SKM-1 (cell line): ENCODE measurements around the gene NDUFV3.
"Not testable (repeated sequence)": the region's sequence is repeated elsewhere in the genome, so short reads cannot be mapped to it uniquely, and the experiment has no call there.

Experiments used
- DNase-seq: peaks from one replicate; lab custom pipeline; 2025; ENCODE audit not compliant: unreplicated experiment; lab: John Stamatoyannopoulos, UW

Gene NDUFV3

GRCh38 chr21:42855937-42856335 is 37.2 kb upstream of the NDUFV3 start:
- DNase-seq: no peak

DNA sequence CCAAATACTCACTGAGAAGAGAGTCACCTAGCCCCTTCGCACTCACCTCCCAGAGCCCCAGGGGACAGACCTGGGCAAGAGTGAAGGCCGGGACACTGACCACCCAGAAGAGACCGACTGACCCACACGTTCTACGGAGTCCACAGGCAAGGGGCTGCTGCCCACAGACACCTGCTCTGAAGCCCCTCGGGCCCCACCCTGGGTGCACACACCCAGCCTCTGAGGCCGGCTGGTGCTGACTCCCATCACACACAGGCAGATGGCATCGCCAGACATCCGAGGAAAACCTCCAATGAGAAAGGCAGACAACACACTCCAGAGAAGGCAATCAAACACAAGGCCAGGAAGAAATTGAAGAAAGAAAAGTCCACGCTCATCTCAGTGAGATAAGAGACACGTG is 35.9 kb upstream of the NDUFV3 start:
- DNase-seq: no peak

DNA sequence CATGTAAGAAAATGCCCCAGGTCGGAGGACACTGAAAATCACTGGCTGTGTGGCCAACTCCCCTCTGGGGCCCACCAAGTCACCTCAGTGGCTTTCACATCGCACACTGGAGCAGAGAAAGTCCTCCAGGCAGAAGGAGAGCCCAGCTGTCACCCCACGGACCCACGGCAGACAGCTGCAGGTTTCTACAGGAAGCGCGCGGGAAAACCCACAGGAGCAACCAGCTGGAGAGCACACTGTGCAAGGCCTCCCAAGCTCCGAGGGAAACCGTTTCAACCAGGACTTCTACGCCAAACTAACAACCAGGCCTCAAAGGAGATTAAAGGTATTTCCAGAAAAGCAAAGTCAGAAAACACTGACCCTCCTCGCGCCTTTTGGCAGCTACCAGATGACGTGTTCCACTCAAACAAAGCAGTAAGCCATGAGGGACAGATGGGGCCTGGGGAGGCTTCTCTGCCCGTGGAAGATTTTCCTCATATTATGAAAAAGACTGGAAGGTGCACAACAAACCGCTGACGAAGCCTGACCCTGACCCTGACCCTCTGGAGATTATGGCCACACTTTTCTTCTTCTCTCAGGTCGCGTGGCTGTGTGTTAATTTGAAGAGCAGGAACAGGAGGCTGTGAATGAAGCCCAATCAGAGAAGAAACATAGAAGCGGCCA is 34.8 kb upstream of the NDUFV3 start:
- no peak for DNase-seq

DNA sequence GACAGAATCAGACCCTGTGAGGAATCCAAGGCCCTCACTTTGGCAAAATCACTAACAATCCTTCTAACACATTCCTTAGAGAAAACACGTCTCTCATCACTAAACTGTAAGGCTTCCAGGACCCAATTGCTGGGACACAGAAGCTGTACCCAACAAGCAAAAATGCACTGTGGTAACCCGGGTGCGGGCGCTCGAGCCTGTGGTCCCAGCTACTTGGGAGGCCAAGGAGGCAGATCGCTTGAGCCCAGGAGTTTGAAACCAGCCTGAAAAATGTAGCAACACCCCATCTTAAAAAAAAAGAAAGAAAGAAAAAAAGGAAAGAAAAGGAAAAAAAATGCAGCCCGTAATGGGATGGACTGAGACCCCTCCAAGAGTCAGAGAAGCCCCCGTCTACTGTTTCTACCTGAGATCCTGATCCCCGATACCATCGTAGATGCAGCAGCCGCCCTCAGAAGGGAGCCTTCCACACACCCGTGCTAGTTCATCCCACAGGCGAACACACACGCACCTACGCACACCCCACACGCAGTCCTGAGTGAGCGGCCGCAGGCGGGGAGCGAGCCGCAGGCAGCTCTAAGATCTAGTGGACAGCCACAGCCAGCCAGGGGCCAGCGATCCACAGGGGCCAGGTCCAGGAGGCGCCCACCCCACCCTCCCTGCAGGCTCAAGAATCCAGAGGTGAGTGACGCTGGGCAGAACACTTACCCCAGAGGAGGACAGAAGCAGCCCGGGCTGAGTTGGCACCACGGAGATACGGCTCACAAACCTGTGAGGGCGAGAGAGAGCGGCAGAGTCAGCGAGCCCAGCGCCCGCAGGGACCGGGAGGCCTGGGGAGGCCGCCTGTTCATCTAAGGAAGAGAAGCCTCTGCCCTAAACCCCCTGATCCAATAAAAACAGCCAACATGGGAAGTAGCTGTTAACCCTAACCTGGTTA is 33.9 kb upstream of the NDUFV3 start:
- no peak for DNase-seq

DNA sequence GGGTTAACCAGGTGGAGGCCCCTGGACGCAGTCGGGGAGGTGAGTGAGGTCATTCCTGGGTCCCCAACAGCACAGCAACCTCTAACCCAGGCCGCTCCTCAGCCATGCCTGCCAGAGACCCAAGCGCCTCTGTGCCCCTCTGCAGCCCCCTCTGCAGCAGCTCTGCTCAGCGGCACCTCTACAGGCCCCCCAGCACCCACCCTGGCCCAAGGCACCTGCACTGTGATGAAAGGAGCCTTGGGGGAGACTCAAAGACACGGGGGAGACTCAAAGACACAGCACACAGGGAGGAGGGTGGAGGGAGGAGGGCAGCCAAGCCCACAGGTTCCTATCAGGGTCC is 33.2 kb upstream of the NDUFV3 start:
- DNase-seq: no peak

DNA sequence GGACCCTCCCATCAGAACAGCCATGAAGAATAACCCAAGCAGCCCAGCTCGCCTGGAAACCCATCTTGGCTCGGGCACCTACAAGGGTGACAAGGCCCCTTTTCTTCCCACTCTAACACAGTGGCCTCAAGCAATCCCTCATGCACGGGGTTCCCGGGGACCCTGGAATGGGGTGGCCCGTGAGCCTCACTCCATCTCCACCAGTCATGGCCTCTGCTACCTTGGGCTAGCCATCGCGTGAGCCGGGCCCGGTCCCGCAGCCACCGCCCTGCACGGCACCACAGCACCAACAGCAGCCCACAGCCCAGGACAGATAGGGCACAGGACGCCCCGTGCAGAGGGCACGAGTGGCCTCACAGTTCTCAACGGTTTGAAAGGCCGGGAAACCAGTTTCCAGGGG is 32.8 kb upstream of the NDUFV3 start:
- no peak for DNase-seq

DNA sequence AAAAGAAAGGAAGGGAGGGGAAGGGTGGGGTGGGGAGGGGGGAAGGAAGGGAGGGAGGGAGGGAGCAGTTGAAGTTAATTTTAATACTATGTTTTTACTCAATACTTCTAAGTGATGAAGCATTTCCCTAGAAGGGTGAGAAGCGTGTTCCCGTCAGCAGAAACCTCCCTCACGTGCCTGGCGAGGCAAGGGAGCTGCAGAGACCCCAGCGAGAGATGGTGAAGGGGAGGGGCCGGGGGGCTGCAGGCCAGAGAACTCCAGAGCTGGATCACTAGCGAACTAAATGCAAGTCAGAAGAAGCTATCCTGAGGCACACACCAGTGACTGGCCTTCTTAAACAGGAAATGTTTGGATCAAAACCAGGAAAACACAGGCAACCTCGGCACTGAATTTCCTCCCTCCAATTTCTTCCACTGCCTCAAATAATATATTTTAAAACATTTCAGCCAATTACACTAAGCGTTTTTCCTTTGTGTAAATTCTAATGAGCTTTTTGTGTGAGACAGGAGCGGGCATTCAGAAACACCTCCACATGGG is 31.7 kb upstream of the NDUFV3 start:
- DNase-seq: no peak

DNA sequence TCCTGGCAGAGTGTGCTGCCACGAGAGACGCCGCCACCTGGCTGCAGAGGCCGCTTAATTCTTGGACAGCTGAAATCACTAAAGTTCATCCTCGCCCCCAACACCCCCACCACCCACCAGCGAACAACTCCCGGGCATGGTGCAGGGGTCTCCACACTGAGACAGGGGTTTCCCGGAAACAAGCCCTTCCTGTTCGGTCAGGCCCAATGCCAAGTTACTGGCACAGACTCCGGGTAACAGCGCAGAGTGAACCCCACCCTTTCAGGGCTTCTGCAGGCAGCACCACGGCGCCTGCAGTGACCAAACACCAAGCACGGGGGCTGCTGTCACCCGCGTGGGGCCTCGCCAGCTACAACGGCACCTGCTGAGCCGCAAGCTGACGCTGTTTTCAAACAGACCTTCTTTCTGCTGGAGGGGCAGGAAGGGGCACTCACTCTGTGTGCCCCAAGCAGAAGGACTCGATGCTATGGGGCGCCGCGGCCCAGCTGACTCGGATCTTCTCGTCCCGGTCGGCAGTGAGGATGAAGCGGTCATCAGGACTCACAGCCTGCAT is 31.2 kb upstream of the NDUFV3 start:
- no peak for DNase-seq

DNA sequence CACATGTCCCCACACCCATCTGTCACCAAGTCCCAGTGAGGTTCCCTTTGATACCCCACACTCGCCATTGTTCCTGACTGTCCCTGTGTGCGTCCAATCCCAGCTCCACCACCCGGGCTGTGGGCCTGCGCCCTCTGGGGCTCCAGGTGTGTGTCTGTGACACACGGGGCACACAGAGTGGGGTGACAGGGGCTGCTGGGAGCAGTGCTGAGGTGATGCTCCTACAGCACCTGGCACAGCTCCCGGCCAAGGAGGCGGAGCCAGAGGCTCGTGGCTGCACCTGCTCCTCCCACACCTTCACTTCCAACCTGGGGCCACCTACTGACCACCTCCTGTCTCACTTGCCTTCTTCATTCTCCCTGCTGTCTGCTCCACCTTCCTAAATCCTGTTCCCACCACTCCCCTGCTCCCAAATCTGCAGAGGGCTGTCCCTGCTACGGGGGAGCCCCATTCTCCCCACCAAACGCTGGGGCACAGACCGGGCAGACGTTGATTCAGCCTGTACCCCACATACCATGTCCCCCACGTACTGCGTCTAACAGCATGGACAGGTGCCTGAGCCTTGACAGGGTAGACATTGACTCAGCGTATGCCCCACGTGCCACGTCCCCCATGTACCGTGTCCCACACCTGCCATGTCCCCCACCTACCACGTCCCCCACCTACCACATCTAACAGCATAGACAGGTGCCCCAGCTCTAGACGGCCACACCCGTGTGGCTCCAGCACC is 30.2 kb upstream of the NDUFV3 start:
- DNase-seq: no peak

- DNase-seq: no peak
These were observed 29.6 kb upstream of the NDUFV3 start for GRCh38 chr21:42863504-42863870.

DNA sequence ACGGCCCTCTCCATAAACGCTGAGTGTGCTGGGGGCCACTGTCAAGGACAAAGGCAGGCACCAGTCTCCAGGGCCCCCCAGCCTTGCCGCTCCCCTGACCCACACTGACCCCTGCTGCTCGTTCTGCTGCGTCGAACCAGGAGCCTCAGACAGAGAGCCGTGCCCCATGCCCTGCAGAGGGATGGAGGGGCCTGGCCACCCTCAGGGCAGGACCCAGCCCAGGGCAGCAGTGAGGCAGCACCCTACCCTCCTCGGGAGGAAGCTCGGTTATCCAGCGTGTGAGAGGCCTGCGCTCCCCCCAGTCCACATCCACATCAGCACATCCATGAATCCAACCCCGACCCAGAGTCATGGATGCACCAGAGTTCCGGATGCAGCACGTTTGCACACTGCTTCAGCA is 28.8 kb upstream of the NDUFV3 start:
- DNase-seq: no peak

GRCh38 chr21:42864815-42865775 is 28.0 kb upstream of the NDUFV3 start:
- DNase-seq: no peak

GRCh38 chr21:42865776-42866160 is 27.3 kb upstream of the NDUFV3 start:
- no peak for DNase-seq

GRCh38 chr21:42868196-42868595 is 24.9 kb upstream of the NDUFV3 start:
- no peak for DNase-seq

DNA sequence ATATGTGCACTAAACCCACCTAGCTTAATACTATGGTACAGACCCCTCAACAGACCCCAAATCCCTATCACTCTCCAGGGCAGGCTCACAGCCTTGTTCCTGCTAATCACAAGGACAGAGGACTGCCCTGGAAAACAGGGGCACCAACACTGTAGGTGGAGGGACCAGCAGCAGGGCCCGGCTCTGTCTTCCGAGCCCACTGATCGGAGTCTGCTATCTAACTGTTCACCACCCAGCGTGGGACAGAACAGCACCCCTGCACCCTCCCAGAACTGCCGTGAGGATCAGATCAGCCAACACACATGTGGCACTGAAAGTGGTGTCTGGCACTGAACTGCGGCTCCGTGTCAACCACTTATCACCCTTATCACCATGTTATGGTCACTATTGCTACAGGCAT is 20.0 kb upstream of the NDUFV3 start:
- DNase-seq: no peak

GRCh38 chr21:42875811-42876210 is 17.3 kb upstream of the NDUFV3 start:
- DNase-seq: not testable (repeated sequence)

GRCh38 chr21:42878678-42878992 is 14.5 kb upstream of the NDUFV3 start:
- no peak for DNase-seq

GRCh38 chr21:42878993-42879787 is 13.9 kb upstream of the NDUFV3 start, which contains the start of gene WDR4:
Gene WDR4 (minus strand): TSS chr21:42879539. CDS start chr21:42879495, 44 bp downstream.
- peak; percentile 77 for DNase-seq

GRCh38 chr21:42880352-42880751 is 12.8 kb upstream of the NDUFV3 start:
- no peak for DNase-seq

GRCh38 chr21:42883921-42884320 is 9.2 kb upstream of the NDUFV3 start:
- DNase-seq: no peak
